Midbrain (tissue), 1 donor: Measurements from ENCODE around the gene MYRIP.

Source experiments
- DNase-seq: peaks from one replicate; lab custom pipeline; 2025; lab: John Stamatoyannopoulos, UW

The MYRIP gene

GRCh38 chr3:40189118-40189517 lies 379.7 kb downstream of the MYRIP start:
- no peak for DNase-seq

GRCh38 chr3:40190056-40190455 lies 380.6 kb downstream of the MYRIP start:
- no peak for DNase-seq

GRCh38 chr3:40191251-40191650 lies 381.8 kb downstream of the MYRIP start:
- DNase-seq, result no peak

GRCh38 chr3:40191850-40192448 lies 382.5 kb downstream of the MYRIP start:
- DNase-seq, result peak; percentile 49

DNA sequence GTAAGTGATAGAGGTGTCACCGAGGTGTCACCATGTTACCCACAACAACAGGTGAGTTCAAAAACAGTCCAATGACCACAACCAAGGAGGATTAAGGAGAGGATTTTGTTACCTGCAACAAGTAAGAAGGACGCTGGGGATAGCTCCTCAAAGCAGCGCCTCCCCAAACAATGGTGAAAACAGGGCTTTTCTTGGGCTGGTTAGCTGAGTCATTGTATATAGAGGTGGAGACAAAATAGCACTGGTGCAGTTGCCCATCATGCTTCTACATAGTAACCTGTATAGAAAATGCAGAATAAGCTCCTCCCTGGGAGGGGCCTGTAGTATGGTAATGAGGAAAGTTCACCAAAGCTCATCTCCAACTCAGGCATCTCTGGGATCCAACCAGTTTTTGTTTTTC lies 383.2 kb downstream of the MYRIP start:
- DNase-seq, result no peak

- DNase-seq, result no peak
Measured at GRCh38 chr3:40196966-40197365, 387.6 kb downstream of the MYRIP start.

- DNase-seq, result no peak
Measured at GRCh38 chr3:40200692-40201316, 391.4 kb downstream of the MYRIP start.

DNA sequence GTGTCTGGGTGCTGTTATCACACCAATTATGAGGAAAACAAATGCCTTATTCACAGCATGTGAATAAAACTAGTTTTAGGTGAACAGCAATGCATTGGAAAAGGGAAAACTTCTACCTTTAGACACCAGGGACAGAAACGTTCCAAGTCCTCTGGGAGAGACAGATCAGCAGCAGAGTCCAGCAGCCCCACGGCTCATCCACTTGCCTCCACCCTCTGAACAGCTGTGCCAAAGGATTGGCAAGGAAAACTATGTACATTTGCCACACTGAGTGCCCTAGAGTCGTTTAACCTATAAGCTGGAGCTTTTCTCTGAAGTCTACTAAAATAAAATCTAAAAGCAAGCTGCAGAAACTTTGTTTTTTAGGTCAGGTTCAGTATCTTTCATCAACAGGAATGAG lies 392.4 kb downstream of the MYRIP start:
- DNase-seq, result no peak

DNA sequence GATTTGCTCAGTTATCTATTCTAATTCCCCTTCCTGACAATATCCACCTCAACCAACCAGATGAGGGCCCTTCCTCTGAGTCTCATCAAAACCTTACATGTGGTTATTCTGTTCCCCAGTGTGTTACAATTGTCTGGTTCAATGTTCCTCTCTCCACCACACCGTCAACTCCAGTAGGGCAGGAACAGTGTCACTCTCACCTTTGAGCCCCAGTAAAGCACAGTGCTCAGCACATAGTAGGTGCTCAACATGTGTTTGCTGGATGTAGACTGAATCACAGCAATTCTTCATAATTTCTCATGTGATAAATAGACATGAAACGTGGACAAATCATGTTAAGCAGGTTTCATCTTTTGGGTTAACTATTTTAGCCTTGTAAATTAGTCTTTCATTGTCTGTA lies 397.1 kb downstream of the MYRIP start:
- DNase-seq, result no peak

DNA sequence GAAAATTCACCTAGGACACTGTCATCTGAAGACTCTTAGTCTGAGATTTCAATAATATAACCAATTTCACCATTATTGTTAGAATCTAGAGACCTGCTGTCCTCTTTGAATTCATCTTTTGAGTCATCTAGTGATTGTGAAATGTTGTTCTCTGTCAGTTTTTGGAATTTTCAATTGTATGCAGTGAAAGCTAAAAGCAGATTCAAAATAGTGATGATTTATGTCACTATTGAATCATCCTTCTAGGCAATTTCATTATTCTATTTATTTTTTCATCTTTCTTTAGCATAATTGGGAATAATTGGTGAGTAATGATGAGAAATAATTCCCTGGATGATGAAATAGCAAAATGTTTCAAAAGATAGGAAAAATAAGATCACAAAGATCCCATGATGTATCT lies 398.4 kb downstream of the MYRIP start:
- no peak for DNase-seq

- no peak for DNase-seq
Measured at GRCh38 chr3:40208251-40208650, 398.8 kb downstream of the MYRIP start.

DNA sequence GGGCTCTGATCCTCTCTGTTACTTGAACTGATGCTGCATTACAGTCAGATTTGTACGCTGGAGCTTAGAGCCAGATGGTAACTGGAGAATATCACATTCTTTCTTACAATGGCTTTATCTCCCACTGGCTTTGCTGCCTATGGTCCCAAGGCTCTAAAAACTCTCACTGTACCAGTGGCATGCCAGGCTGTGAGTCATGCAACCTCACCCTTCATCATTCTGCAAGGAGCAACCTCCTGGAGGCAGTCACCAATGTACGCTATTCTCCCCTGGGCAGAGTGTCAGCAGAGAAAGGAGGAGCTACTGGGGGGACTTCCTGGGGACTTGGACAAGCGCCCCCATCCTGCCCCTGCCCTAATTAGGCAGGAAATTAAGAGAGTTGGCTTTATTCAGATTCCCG lies 402.2 kb downstream of the MYRIP start:
- no peak for DNase-seq

GRCh38 chr3:40213556-40213955 lies 404.1 kb downstream of the MYRIP start:
- no peak for DNase-seq

DNA sequence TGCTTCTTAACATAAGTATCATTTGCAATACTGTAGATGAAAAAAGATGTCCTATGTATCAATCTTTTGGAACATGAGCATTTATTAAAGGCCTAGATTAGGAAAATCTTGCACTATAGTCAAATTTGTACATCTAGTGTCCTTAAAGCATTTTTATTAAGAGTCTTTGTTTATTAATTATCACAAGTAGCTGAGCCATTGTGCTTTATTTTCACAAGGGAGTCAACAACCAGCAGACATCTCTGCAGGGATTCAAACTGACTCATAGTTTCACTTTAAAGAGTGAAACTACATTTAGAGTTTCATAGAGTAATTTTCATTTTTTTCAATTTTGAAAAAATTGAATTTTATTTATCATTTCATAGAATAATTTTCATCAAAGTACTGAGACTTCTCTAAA lies 405.6 kb downstream of the MYRIP start:
- no peak for DNase-seq

DNA sequence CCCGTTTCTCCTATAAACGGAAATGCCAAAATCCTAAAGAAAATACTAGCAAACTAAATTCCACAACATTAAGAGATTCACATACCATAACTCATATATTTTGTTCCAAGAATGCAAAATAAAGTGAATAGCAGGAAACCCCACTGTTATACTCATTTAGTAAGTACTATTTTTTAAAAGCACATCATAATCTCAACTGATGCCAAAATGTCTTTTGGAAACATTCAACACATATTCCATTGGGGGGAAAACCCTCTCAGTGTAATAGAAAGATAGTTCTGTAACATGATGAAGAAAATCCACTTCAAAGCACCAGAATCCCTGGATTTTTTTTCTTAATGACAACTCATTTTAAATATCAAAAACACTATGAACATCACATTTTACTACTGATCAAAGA lies 407.1 kb downstream of the MYRIP start:
- no peak for DNase-seq

DNA sequence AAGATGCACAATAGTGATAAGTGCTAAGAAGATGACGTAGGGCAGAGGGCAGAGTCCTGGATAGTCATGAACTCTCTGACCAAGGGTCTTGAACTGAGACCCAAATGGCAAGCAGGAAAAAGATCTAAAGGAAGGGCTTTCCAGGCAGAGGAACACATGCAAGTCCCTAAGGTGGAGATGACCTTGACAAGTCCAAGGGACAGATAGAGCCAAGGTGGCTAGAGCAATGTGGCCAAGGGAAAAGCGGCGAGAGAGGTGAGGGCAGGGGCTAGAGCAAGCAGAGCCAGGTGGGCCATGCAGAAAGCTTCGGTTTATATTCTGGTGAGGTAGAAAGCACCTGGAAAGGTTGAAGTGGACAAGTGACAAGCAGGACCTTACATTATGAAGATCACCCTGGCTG lies 414.4 kb downstream of the MYRIP start:
- no peak for DNase-seq

GRCh38 chr3:40224796-40225515 lies 415.5 kb downstream of the MYRIP start:
- no peak for DNase-seq

- no peak for DNase-seq
Measured at GRCh38 chr3:40226636-40227035, 417.2 kb downstream of the MYRIP start.

DNA sequence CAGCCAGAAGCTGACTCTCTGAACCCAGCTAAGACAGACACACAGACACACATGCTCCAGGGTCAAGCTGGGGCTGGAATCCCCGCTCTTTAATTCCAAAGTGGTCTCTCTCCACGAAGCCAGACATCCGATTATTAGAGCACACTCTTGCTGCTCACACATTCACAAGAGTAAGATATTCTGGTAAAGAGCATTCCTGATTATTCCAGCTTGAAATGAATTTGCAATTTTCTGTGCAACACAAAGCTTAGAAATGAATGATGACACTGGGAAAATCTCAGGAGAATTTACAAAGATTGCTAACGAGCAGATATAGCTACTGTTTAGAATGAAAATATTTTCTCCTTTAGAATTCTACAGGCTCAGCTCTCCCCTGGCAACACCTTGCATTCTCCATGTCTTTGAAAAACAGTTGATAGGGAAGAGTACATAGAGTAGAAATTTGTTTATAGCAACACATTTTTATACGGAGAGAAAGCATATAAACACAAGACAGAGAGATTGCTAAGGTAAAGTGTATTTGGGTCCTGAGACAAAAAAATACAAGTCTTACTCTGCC lies 419.5 kb downstream of the MYRIP start:
- no peak for DNase-seq

DNA sequence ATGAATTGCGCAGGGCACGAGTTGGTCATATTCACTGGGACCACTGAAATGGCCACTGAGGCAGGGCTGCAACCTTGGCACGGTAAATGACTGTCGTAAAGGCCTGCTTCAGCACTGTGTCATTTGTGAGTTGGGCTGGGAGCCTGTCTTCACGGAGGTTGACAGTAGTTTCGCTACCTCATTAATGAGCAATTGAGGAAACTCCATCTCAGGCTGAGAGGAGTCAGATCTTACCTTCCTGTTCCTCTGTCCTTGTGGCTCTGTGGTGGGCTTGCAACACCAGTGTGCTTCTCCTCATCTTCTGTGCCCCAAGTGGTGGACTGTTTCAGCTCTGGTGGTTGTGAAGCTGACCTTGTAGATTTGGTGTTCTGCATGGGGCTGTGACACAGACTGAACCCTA lies 420.0 kb downstream of the MYRIP start:
- no peak for DNase-seq

- no peak for DNase-seq
Measured at GRCh38 chr3:40229963-40230362, 420.6 kb downstream of the MYRIP start.

DNA sequence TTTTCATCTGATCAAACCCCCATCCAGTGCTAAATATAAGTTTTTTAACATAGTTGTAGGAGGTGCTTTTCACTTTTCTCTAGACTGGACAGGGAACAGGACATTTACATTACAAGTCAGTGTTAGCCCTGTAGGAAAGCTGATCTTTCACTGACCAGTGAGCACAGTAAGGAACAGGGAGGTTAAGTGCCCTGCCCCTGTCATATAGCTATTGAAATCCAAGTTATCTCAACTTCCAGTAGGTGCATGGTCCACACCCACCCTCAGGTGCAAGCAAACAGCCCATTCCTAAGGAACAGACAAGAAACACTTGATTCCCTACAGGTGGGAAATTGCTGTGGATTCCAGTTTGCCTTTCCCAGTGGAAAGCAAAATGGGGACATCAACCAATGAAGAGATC lies 421.0 kb downstream of the MYRIP start:
- DNase-seq, result no peak

DNA sequence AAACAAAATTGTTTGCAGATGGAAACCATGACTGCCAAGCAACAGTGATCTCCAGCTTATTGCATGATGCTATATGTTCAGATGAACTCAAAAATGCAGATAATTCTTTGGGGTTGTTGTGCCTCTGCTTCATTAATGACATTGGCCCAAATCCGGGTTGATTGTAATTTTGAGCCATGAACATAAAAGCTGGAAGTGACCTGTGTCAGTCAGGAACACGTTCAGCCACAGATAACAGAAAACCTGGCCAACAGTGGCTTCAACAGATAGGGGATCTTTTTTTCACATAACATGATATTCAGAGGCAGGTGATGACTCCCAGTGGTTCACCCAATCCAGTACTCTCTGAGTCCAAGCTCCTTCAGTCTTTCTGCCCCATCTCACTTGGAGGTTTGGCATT lies 423.2 kb downstream of the MYRIP start:
- DNase-seq, result no peak
